ENCODE data around the gene HHLA2. TPM values are rescaled to one million over a fixed set of nuclear protein-coding genes. Genes with fewer than 3 reads are reported as not detected.

Gene HHLA2
- total RNA-seq, 6 experiments from 2014 or later = not detected

DNA sequence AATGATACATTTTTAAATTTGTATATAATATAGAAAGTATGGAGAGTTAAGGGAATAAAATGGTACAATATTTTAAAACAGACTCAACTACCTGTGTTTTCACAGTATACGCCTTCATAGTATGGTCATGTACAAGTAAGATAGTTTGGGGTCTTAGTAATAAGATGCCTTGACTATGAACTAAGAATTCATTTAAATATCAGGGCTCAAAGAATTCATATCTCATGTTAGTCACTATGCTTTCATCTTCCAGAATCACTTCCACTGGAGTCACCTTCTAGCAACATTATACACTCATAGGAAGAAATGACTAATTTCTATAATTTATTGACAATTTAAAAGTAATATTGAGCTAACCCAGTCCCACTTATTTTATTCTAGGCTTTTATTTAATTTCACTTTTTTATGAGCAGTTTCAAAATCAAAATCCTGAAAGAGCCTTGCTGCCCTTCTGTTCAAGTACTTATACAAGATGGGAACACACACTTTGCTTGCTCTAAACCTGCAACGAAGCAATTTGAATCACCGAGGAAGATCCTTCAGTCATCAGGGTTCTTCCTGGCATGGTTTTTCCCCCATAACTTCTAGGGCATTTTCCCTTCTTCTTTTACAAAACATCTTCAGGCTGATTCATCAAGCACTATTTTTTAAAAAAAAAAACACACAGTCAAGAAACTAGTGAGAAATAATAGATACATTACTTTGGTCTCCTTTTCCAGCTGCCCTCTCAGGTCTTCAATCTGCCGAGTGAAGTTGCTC lies 119.9 kb downstream of the HHLA2 start:
- Mint-ChIP-seq H3K27me3 (ENCODE audit: insufficient read depth) (no peaks in the 10 kb centered on the region), H3K27ac (no peak overlapping the region), H3K4me1 (ENCODE audit: low read depth) (peaks cover 60% of the 10 kb centered on the region), H3K9me3 (no peaks in the 10 kb centered on the region), H3K4me3 (no peak overlapping the region), H3K36me3 (ENCODE audit: low read depth) (no peaks in the 10 kb centered on the region)
- DNase-seq = no peak
- TF ChIP-seq CTCF (IDR thresholded peaks at IDR 0.05) = no peak

DNA sequence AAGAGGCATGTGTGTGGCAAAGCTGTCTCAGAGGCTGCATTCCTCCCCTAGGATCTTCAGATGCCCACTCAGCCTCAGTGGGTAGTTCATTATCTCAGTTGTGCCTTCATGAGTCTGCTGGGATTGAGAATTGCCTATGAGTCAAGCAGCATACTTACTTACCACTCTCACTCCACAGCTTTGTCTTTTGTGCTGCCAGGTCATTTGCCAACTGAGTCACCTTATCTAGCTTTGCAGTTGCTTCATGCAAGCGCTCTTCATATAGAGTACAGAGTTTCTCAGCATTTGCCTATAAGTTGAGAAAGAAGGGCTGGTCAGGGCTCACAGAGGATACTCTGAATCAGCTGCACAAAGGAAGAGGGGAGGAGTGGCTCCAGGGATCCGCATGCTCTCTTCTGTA lies 124.6 kb downstream of the HHLA2 start:
- H3K27ac Mint-ChIP-seq = peak overlapping the region; percentile 65
- no peaks in the 10 kb centered on the region for H3K27me3 Mint-ChIP-seq (ENCODE audit: insufficient read depth)
- no peaks in the 10 kb centered on the region for H3K36me3 Mint-ChIP-seq (ENCODE audit: low read depth)
- no peak overlapping the region; the same call in 1 of the 2 replicates for H3K4me3 Mint-ChIP-seq
- no peaks in the 10 kb centered on the region for H3K9me3 Mint-ChIP-seq
- TF ChIP-seq CTCF (IDR thresholded peaks at IDR 0.05) = no peak
- H3K4me1 Mint-ChIP-seq (ENCODE audit: low read depth) = peaks cover 47% of the 10 kb centered on the region
- DNase-seq = peak; percentile 91

Other genes with a start within 250 kb of the HHLA2 start
- gene CD47, start 205.5 kb upstream of the HHLA2 start, total RNA-seq (2021; fragmentation: NEBNext Ultra II Directional; extraction: Animal tissue kit (Norgen Biotek cat#: 25700)) = 10 to 100 TPM; 68.3 to 89.5 (median 77.1) TPM
- gene IFT57, start 74.1 kb upstream of the HHLA2 start, total RNA-seq (2021; fragmentation: NEBNext Ultra II Directional; extraction: Animal tissue kit (Norgen Biotek cat#: 25700)) = 10 to 100 TPM; 53.6 to 65.3 (median 58.7) TPM
- gene MYH15, start 214.0 kb downstream of the HHLA2 start, total RNA-seq (2021; fragmentation: NEBNext Ultra II Directional; extraction: Animal tissue kit (Norgen Biotek cat#: 25700)) = under 1 TPM; 0.19 to 0.59 (median 0.31) TPM